Chondrocyte (in vitro differentiated cells): Measurements from ENCODE around the gene KIF19. TPM values are rescaled to one million over a fixed set of nuclear protein-coding genes. Genes with fewer than 3 reads are reported as not detected.

Experiments used
- total RNA-seq: library from RNA; stranded (reverse); gene quantifications from 3 replicates; pipeline ENCODE4 v1.2.1, GENCODE V29; 2021

Gene KIF19
- total RNA-seq, 1 donor from 2014 or later, result not detected

Other genes starting within 250 kb of the KIF19 start
- gene RPL38, start 122.5 kb upstream of the KIF19 start, total RNA-seq, result 539 to 625 TPM (median 549 TPM) in 3 replicates
- gene TTYH2, start 112.7 kb upstream of the KIF19 start, total RNA-seq, result 1.6 to 2.1 TPM (median 1.9 TPM) in 3 replicates
- not detected in 3 replicates for gene DNAI2, start 52.0 kb upstream of the KIF19 start, total RNA-seq
- not detected in 3 replicates for gene BTBD17, start 35.6 kb downstream of the KIF19 start, total RNA-seq
- not detected in 3 replicates for gene GPR142, start 41.3 kb downstream of the KIF19 start, total RNA-seq
- 18.0 to 47.8 TPM (median 47.0 TPM) in 3 replicates for gene GPRC5C, start 105.9 kb downstream of the KIF19 start, total RNA-seq
- not detected in 3 replicates for gene CD300A, start 140.4 kb downstream of the KIF19 start, total RNA-seq
- not detected in 3 replicates for gene CD300LB, start 205.2 kb downstream of the KIF19 start, total RNA-seq
- not detected in 3 replicates for gene CD300C, start 219.9 kb downstream of the KIF19 start, total RNA-seq
- not detected in 3 replicates for gene CD300H, start 241.3 kb downstream of the KIF19 start, total RNA-seq